ENCODE results near the gene EYS. TPM values are rescaled to one million over a fixed set of nuclear protein-coding genes. Genes with fewer than 3 reads are reported as not detected.

EYS gene
- total RNA-seq, 1 experiment from 2014 or later: not detected

DNA sequence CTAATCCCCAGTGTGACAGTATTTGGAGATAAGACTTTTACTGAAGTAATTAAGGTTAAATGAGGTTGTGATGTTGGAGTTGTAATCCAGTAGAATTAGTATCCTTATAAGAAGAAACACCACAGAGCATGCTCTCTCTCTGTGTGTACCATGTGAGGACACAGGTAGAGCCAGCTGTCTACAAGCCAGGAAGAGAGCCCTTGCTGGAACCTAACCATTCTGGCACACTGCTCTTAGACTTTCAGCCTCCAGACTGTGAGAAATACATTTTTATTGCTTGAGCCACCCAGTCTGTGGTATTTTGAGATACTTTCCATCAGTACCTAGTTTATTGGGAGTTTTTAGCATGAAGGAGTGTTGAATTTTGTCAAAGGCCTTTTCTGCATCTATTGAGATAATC, 1961.2 kb downstream of the EYS start:
- ChIA-PET POLR2A (no interaction called here), CTCF (no interaction called here)
- Mint-ChIP-seq H3K4me1 (ENCODE audit: low read depth, unreplicated experiment) (peaks cover 7% of the 10 kb centered on the region), H3K36me3 (ENCODE audit: insufficient read depth, unreplicated experiment) (no peaks in the 10 kb centered on the region), H3K27ac (ENCODE audit: unreplicated experiment) (no peak overlapping the region), H3K27me3 (ENCODE audit: insufficient read depth, unreplicated experiment) (peaks cover 6% of the 10 kb centered on the region), H3K4me3 (ENCODE audit: unreplicated experiment) (no peak overlapping the region), H3K9me3 (ENCODE audit: unreplicated experiment) (peaks cover 9% of the 10 kb centered on the region)
- Histone ChIP-seq H3K36me3 (ENCODE audit: control insufficient read depth, insufficient read depth, low read length) (no peaks in the 10 kb centered on the region), H3K4me1 (no peaks in the 10 kb centered on the region), H3K27me3 (replicated peaks; ENCODE audit: control insufficient read depth, insufficient read depth, low read length) (no peaks in the 10 kb centered on the region; the same call in 1 of the 2 replicates), H3K4me3 (ENCODE audit: low read depth, low read length) (no peak overlapping the region), H3K9me3 (no peaks in the 10 kb centered on the region)
- no TSS peak for BruUV-seq (replicated peaks)
- TF ChIP-seq, protein P1, sequence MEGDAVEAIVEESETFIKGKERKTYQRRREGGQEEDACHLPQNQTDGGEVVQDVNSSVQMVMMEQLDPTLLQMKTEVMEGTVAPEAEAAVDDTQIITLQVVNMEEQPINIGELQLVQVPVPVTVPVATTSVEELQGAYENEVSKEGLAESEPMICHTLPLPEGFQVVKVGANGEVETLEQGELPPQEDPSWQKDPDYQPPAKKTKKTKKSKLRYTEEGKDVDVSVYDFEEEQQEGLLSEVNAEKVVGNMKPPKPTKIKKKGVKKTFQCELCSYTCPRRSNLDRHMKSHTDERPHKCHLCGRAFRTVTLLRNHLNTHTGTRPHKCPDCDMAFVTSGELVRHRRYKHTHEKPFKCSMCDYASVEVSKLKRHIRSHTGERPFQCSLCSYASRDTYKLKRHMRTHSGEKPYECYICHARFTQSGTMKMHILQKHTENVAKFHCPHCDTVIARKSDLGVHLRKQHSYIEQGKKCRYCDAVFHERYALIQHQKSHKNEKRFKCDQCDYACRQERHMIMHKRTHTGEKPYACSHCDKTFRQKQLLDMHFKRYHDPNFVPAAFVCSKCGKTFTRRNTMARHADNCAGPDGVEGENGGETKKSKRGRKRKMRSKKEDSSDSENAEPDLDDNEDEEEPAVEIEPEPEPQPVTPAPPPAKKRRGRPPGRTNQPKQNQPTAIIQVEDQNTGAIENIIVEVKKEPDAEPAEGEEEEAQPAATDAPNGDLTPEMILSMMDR (IDR thresholded peaks at IDR 0.05; ENCODE audit: insufficient read depth in 1 of 2, low read depth in 1 of 2, low read length in 1 of 2, severe bottlenecking in 1 of 2, unreplicated experiment in 1 of 2): no peak
- DNase-seq: no peak
- intact Hi-C loops (cut with micrococcal nuclease; ENCODE audit: unreplicated experiment): no loop called here

DNA sequence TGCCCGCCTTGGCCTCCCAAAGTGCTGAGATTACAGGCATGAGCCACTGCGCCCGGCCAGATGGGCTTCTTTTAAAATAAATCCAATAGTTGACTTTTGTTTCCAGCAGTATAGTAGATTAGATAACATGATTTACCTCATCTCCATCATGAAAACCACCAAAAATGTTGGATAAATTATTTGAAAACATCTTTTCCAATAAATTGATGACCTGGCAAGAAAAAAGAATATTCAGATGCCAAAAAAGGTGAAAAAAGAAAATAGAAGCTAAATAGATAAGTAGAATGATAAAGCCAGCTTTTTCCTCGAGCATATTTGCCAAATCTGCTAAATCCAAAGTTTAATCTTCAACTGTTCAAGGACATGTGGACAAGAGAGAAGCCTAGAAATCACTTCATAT, 1962.2 kb downstream of the EYS start:
- DNase-seq: no peak
- Mint-ChIP-seq H3K4me3 (ENCODE audit: unreplicated experiment) (no peak overlapping the region), H3K27me3 (ENCODE audit: insufficient read depth, unreplicated experiment) (peaks cover 6% of the 10 kb centered on the region), H3K4me1 (ENCODE audit: low read depth, unreplicated experiment) (peaks cover 7% of the 10 kb centered on the region), H3K36me3 (ENCODE audit: insufficient read depth, unreplicated experiment) (no peaks in the 10 kb centered on the region), H3K9me3 (ENCODE audit: unreplicated experiment) (peaks cover 9% of the 10 kb centered on the region), H3K27ac (ENCODE audit: unreplicated experiment) (no peak overlapping the region)
- ChIA-PET CTCF (interaction anchor here (0.7 kb wide), 1 partner anchor 96 kb away, joined by 3 read pairs; no protein-coding TSS in a partner anchor), POLR2A (no interaction called here)
- no peak overlapping the region for H3K4me3 ChIP-seq (ENCODE audit: low read depth, low read length)
- H3K9me3 ChIP-seq: no peaks in the 10 kb centered on the region
- no peaks in the 10 kb centered on the region for H3K4me1 ChIP-seq
- TF ChIP-seq, protein P1 (IDR thresholded peaks at IDR 0.05; ENCODE audit: insufficient read depth in 1 of 2, low read depth in 1 of 2, low read length in 1 of 2, severe bottlenecking in 1 of 2, unreplicated experiment in 1 of 2): no peak
- intact Hi-C loops (cut with micrococcal nuclease; ENCODE audit: unreplicated experiment): no loop called here
- H3K27me3 ChIP-seq (replicated peaks; ENCODE audit: control insufficient read depth, insufficient read depth, low read length): no peaks in the 10 kb centered on the region; the same call in 1 of the 2 replicates
- H3K36me3 ChIP-seq (ENCODE audit: control insufficient read depth, insufficient read depth, low read length): no peaks in the 10 kb centered on the region
- BruUV-seq (replicated peaks): no TSS peak

DNA sequence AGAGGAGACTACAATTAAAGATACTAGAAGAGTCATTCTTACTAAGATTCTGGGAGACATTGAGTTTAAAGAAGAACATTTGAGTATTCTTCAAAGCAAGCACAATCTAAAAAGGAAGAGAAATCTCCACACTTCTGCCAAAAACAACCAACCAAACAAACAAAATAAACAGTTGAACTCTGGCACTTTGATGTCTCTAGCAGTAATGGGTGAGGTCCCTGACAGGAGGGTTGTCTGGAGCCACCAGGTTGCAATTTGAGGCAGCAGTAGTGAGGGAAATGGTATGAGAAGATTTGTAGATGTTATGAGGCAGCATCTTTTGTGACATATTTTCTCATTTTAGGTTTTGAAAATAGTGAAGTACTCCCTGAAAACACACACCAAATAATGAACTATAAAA, 1963.3 kb downstream of the EYS start:
- peaks cover 9% of the 10 kb centered on the region for H3K9me3 Mint-ChIP-seq (ENCODE audit: unreplicated experiment)
- ChIA-PET CTCF (no interaction called here), POLR2A (no interaction called here)
- H3K4me3 Mint-ChIP-seq (ENCODE audit: unreplicated experiment): no peak overlapping the region
- H3K9me3 ChIP-seq: no peaks in the 10 kb centered on the region
- no peak for DNase-seq
- H3K4me1 ChIP-seq: no peaks in the 10 kb centered on the region
- H3K27me3 Mint-ChIP-seq (ENCODE audit: insufficient read depth, unreplicated experiment): peaks cover under 1% of the 10 kb centered on the region
- intact Hi-C loops (cut with micrococcal nuclease; ENCODE audit: unreplicated experiment): no loop called here
- H3K4me3 ChIP-seq (ENCODE audit: low read depth, low read length): no peak overlapping the region
- H3K4me1 Mint-ChIP-seq (ENCODE audit: low read depth, unreplicated experiment): peaks cover 7% of the 10 kb centered on the region
- H3K27ac Mint-ChIP-seq (ENCODE audit: unreplicated experiment): no peak overlapping the region
- no peaks in the 10 kb centered on the region for H3K27me3 ChIP-seq (replicated peaks; ENCODE audit: control insufficient read depth, insufficient read depth, low read length)
- BruUV-seq (replicated peaks): no TSS peak
- TF ChIP-seq, protein P1 (IDR thresholded peaks at IDR 0.05; ENCODE audit: insufficient read depth in 1 of 2, low read depth in 1 of 2, low read length in 1 of 2, severe bottlenecking in 1 of 2, unreplicated experiment in 1 of 2): no peak
- no peaks in the 10 kb centered on the region for H3K36me3 ChIP-seq (ENCODE audit: control insufficient read depth, insufficient read depth, low read length)
- H3K36me3 Mint-ChIP-seq (ENCODE audit: insufficient read depth, unreplicated experiment): no peaks in the 10 kb centered on the region

Data from Caco-2 (cell line).